ENCODE data around the gene ATF1.
"Not testable (repeated sequence)": the region's sequence is repeated elsewhere in the genome, so short reads cannot be mapped to it uniquely, and the experiment has no call there.

The ATF1 gene

DNA sequence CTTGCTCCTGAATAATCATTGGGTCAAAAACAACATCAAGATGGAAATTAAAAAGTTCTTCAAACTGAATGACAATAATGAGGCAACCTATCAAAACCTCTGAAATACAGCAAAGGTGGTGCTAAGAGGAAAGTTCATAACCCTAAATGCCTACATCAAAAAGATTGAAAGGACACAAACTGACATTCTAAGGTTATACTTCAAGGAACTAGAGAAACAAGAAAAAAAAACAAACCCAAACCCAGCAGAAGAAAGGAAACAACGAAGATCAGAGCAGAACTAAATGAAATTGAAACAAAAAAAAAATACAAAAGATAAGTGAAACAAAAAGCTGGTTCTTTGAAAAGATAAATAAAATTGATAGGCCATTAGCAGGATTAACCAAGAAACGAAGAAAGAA, 105.0 kb downstream of the ATF1 start:
- not testable (repeated sequence) for DNase-seq
